ENCODE data around the gene NOS1AP.

- TF ChIP-seq, protein P1, sequence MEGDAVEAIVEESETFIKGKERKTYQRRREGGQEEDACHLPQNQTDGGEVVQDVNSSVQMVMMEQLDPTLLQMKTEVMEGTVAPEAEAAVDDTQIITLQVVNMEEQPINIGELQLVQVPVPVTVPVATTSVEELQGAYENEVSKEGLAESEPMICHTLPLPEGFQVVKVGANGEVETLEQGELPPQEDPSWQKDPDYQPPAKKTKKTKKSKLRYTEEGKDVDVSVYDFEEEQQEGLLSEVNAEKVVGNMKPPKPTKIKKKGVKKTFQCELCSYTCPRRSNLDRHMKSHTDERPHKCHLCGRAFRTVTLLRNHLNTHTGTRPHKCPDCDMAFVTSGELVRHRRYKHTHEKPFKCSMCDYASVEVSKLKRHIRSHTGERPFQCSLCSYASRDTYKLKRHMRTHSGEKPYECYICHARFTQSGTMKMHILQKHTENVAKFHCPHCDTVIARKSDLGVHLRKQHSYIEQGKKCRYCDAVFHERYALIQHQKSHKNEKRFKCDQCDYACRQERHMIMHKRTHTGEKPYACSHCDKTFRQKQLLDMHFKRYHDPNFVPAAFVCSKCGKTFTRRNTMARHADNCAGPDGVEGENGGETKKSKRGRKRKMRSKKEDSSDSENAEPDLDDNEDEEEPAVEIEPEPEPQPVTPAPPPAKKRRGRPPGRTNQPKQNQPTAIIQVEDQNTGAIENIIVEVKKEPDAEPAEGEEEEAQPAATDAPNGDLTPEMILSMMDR (IDR thresholded peaks at IDR 0.05; ENCODE audit: low read depth, low read length), result no peak
- TF ChIP-seq POLR2A (IDR thresholded peaks at IDR 0.05; ENCODE audit: extremely low read depth, insufficient read length) (no peak), MYC (IDR thresholded peaks at IDR 0.05; ENCODE audit: low read depth, low read length) (no peak), MAX (IDR thresholded peaks at IDR 0.05; ENCODE audit: low read depth, low read length) (no peak)
These were observed 30.9 kb upstream of the NOS1AP start for GRCh38 chr1:162038624-162039023.
